Cardiac muscle cell (in vitro differentiated cells and primary cell): Measurements from ENCODE around the gene DNAJB13. TPM values are rescaled to one million over a fixed set of nuclear protein-coding genes. Genes with fewer than 3 reads are reported as not detected.

Experiments used
- DNase-seq, 2 donors: peaks; one replicate each; pipeline versions ENCODE4 v3.0.0 to v3.0.0-alpha.2; 2010 to 2017; ENCODE audit warnings: low read depth in 1 of 2, low spot score in 1 of 2
- H3K27ac ChIP-seq: fragments of 200-600 bp; sonication (generic); 2 replicates; pipeline ENCODE4 v1.5.1; 2016
- H3K27me3 ChIP-seq: fragments of 200-600 bp; sonication (generic); 2 replicates; pipeline ENCODE4 v1.6.0; 2016; ENCODE audit warnings: control low read depth
- H3K36me3 ChIP-seq: fragments of 200-600 bp; sonication (generic); 2 replicates; pipeline ENCODE4 v1.5.1; 2016; ENCODE audit warnings: control low read depth
- H3K4me1 ChIP-seq: fragments of 200-600 bp; sonication (generic); 2 replicates; pipeline ENCODE4 v1.8.1; 2017; ENCODE audit warnings: low read depth, mild to moderate bottlenecking, mixed run types
- H3K4me3 ChIP-seq: fragments of 200-600 bp; sonication (generic); 2 replicates; pipeline ENCODE4 v1.5.1; 2016; ENCODE audit warnings: mild to moderate bottlenecking
- H3K9me3 ChIP-seq: fragments of 200-600 bp; sonication (generic); 2 replicates; pipeline ENCODE4 v1.5.1; 2017; ENCODE audit warnings: low read depth, mild to moderate bottlenecking, control low read depth
- CTCF ChIP-seq: IDR thresholded peaks from 2 replicates; pipeline ENCODE4 v1.5.1; 2012; ENCODE audit warnings: low read depth, mild to moderate bottlenecking, low read length
- polyA plus RNA-seq: library from polyadenylated mRNA; unstranded; fragments of >200 nt; fragmentation: Nextera tagmentation; extraction: Ambion mirVana; gene quantifications from 2 replicates; pipeline ENCODE4 v1.2.1, GENCODE V29; 2016
- total RNA-seq: library from RNA; depleted of rRNA; stranded (reverse); fragments of >200 nt; gene quantifications from 2 replicates; pipeline ENCODE4 v1.2.3, GENCODE V29; 2016

Gene DNAJB13
- total and polyA plus RNA-seq, 2 experiments from 2014 or later: 0.24 TPM; not detected in 1

- Histone ChIP-seq H3K4me3 (no peak overlapping the region), H3K9me3 (no peaks in the 10 kb centered on the region), H3K36me3 (no peaks in the 10 kb centered on the region), H3K27ac (no peak overlapping the region), H3K27me3 (no peaks in the 10 kb centered on the region), H3K4me1 (no peaks in the 10 kb centered on the region)
- TF ChIP-seq CTCF: no peak
- DNase-seq: no peak
Measured at GRCh38 chr11:73968356-73968966, 17.6 kb downstream of the DNAJB13 start.

GRCh38 chr11:73969091-73969490, 18.3 kb downstream of the DNAJB13 start:
- no peak overlapping the region for H3K27ac ChIP-seq
- H3K4me3 ChIP-seq: no peak overlapping the region
- DNase-seq: no peak
- H3K4me1 ChIP-seq: no peaks in the 10 kb centered on the region
- no peaks in the 10 kb centered on the region for H3K9me3 ChIP-seq
- no peaks in the 10 kb centered on the region for H3K27me3 ChIP-seq
- no peaks in the 10 kb centered on the region for H3K36me3 ChIP-seq
- no peak for TF ChIP-seq CTCF

GRCh38 chr11:73969991-73970800, 19.4 kb downstream of the DNAJB13 start:
- no peaks in the 10 kb centered on the region for H3K27me3 ChIP-seq
- H3K4me3 ChIP-seq: no peak overlapping the region
- no peaks in the 10 kb centered on the region for H3K36me3 ChIP-seq
- no peak for TF ChIP-seq CTCF
- DNase-seq: no peak
- H3K4me1 ChIP-seq: no peaks in the 10 kb centered on the region
- H3K9me3 ChIP-seq: no peaks in the 10 kb centered on the region
- no peak overlapping the region for H3K27ac ChIP-seq

- Histone ChIP-seq H3K27me3 (no peaks in the 10 kb centered on the region), H3K4me1 (no peaks in the 10 kb centered on the region), H3K4me3 (no peak overlapping the region), H3K36me3 (peaks cover 4% of the 10 kb centered on the region), H3K27ac (no peak overlapping the region), H3K9me3 (no peaks in the 10 kb centered on the region)
- TF ChIP-seq CTCF: no peak
- DNase-seq: no peak
Measured at GRCh38 chr11:73971175-73971719, 20.4 kb downstream of the DNAJB13 start.

DNA sequence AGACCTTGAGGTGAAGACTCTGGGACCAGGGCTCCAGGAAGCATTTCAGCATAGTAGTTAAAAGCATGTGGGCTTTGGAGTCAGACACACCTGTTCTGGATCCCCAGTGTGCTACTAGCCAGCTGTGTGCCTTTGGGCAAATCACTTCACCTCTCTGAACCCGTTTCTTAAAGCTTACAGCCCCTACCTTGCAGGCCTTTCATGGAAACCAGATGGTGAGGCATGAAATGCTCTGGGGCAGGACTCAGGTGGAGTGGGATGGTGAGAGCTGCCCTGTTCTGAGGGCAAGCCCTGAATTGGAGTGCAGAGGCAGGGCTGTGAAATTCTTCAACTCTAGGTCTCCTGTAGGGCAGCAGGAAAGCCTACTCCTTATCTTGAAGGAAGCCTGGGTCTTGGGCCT, 21.4 kb downstream of the DNAJB13 start:
- no peak for DNase-seq
- TF ChIP-seq CTCF: no peak
- Histone ChIP-seq H3K27me3 (no peaks in the 10 kb centered on the region), H3K4me3 (no peak overlapping the region), H3K4me1 (no peaks in the 10 kb centered on the region), H3K27ac (no peak overlapping the region), H3K36me3 (peaks cover 7% of the 10 kb centered on the region), H3K9me3 (no peaks in the 10 kb centered on the region)
